ENCODE results near the gene GPT2.
A peak's percentile ranks its signal among the peaks of the same experiment; 100 is the strongest.
"Not testable (repeated sequence)": the region's sequence is repeated elsewhere in the genome, so short reads cannot be mapped to it uniquely, and the experiment has no call there.

The GPT2 gene

DNA sequence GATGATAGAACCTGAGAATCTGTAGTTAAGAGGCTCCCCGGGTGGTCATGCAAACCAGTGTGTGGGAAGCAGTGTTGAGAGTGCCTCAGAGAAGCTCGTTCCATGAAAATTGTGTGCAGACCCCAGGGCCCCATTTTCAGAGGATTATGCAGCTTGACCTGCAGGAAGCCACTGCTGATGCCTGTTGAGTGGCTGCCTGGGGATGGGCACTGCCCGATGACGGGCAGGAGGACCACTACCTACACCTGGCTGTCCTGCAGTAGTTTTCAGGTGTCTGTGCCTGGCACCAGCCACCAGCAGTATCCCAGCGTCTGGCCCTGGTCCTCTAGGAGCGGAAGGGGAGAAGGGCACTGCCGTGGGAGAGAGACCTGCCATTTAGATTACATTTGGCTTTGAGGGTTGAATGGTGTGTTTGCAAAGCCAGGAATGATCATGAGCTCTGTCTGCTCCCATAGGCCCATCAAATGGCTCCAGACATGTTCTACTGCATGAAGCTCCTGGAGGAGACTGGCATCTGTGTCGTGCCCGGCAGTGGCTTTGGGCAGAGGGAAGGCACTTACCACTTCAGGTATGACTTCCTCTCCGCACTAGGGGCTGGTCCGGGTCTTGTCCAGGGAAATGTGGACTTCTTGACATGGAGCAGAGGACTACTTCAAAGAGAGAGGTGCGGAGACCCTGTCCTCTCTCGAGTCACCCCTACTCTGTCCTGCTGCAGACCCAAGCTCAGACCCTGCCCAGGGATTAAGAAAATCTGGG is 42.5 kb downstream of the GPT2 start:
- no peak for DNase-seq

DNA sequence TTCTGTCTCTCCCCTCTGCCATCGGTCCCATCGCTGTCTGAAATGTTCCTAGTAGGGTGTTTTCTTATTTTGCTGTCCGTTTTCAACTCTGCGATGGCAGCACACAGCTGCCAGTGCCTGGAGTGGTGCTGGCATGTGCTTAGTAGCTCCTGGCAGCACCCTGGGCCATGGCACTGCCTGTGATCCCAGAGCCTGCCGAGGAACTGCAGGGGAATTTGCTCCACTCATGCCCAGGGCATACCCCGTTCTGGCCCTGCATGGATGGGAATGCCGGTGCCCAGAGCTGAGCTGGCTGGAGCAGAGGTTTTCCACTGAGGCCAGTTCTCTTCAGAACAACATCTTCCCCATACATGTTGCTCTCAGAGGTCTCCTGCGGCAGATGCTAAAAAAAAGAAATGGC is 43.1 kb downstream of the GPT2 start:
- DNase-seq = no peak

GRCh38 chr16:46928811-46929210 is 44.6 kb downstream of the GPT2 start:
- DNase-seq = no peak

DNA sequence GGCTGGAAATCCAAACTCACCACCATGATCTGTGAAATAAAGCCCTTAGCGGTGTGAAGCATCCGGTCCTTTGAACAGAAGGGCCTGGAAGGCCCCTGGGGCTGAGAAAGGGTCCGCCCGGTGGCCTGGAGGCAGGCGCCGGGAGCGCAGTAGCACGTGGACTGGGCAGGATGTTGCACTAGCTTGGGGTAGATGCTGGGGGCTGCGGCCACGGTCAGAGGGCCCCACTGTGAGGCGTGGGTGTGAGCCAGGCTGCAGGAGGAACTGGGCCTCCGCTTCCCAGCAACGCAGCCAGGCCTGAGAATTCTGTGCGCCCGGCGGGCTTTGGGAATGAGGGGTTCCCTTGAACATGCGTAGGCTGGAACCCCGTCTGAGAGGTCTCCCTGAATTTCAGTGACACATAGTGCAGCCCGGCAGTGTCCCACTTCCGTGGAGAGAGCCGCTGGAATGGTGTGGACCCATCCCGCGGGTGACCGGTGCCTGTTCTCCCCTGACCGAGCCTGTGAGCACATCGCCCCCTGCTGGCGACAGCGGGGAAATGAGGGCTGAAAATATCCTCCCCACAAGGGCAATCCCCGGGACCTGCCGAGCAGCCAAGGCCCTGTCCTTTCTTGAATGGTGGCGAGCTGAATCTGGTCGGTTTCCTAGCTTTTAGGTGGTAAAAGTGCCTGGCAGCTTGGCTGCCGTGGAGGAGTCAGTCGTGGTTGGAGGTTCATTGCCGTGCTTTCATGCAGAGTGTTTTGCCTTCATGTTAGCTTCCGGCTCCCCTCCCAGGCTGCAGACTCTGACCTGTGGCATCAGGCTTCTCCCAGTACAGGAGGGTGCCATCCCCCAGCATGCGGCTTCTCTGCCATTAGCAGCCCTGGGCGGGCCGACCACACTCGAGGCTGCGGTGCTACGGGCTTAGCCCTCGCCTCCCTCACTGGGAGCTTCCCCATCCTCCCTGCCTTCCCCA is 45.5 kb downstream of the GPT2 start:
- DNase-seq = no peak

DNA sequence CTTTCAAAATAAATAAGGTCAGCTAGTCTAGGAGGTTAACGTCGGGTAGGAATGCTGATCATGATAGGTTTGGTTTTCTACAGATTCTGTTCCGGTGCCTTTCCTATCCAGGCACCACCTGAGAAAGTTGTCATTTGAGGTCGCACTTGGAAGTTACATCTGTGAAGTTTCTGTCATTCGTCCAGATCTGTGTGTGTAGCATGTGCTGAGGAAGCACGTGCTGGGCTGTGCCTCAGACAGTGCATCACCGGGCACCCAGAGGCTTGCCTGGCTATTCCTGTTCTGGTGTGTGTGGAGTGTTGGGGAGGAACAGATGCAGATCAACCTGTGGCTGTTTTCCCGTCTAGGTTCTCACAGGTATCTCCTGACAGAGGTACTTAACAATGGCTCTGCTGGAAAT is 46.7 kb downstream of the GPT2 start:
- DNase-seq = no peak

DNA sequence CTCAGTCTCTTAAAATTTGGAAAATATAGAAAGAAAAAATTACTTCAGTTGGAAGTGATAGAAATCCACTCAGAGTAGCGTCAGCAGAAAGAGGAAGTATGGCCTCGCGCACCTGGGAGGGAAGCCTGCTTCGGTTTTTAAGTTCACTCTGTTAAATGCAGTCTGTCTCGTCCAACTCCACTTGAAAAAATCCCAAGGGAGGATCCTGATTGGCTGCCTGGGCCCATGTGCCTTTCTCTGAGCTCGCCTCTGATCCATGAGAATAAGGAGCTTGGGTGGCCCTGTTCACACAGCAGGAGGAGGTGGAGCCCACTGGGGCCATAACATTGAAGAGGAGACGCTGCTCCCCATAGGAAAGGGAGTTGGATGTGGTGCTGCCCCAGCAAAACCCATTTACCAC is 48.6 kb downstream of the GPT2 start:
- no peak for DNase-seq

DNA sequence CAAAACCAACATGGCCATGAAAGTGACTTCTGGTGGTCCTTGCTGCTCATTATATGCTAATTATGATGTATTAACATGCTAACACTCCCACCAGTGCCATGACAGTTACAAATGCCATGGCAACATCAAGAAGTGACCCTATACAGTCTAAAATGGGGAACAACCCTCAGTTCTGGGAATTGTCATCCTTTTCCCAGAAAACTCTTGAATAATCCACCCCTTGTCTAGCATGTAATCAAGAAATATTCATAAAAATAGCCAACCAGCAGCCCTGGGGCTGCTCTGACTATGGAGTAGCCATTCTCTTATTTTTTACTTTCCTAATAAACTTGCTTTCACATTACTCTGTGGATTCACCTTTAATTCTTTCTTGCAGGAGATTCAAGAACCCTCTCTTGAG is 53.4 kb downstream of the GPT2 start:
- no peak for DNase-seq

DNA sequence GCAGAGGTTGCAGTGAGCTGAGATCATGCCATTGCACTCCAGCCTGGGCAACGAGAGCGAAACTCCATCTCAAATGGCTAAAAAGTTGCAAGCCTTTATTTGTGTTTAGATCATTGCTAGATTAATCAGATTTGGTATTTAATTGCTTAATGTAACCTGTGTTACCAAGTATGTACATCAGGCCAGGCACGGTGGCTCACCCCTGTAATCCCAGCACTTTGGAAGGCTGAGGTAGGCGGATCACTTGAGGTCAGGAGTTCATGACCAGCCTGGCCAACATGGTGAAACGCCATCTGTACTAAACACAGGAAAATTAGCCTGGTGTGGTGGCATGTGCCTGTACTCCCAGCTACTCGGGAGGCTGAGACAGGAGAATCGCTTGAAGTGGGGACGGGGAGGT is 60.6 kb downstream of the GPT2 start:
- not testable (repeated sequence) for DNase-seq

GRCh38 chr16:46947900-46948547 is 63.9 kb downstream of the GPT2 start:
- no peak for DNase-seq

DNA sequence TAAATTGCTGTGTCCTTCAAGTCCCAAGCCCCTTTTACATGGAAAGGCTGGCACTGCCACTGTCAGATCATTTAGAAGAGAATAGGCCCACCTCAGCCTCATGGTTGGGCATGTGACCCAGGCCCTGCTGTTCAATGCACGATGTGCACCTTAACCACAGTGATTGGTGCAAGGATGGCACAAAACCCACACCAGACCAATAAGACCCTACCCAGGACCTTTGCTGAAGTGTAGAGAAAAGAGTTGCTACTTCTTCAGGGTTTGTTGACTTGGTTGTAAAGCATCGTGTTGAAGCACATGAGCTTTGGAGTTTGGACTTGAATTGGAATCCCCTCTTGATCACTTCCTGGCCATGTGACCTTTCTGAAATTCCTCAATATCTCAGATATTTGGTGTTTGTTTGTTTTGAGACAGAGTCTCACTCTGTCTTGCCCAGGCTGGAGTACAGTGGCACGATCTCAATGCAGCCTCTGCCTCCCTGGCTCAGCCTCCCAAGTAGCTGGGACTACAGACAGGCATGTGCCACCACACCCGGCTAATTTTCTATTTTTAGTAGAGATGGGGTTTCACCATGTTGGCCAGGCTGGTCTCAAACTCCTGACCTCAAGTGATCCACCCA is 64.5 kb downstream of the GPT2 start:
- no peak for DNase-seq

DNA sequence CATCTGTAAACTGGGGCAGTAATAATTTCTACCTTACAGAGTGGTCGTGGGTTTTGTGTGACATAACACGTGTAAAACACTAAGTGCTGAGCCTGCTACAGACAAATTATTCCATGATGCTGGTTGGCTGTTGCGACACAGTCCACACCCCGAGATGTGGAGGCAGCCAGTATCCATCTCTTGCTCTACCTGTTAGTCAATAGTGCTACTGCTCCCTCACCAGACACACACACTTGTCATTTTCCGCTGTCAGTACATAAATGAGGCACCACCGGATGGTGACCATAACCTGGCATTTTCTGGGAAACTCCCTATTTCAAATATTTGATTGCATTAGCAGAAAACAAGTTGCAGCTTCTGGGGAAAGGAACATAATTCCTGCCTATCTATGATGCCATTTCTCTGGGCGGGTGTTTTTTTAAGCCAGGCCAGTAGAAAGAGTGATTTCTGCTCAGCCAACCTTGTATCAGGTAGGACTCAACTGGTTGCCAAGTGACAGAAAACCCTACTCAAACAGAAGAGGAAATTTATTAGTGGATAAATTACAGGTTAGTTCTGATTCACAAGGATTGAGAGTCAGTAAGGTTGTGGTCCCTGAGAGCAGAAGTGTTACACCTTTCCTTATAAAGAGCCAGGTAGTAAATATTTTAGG is 65.2 kb downstream of the GPT2 start:
- no peak for DNase-seq

DNA sequence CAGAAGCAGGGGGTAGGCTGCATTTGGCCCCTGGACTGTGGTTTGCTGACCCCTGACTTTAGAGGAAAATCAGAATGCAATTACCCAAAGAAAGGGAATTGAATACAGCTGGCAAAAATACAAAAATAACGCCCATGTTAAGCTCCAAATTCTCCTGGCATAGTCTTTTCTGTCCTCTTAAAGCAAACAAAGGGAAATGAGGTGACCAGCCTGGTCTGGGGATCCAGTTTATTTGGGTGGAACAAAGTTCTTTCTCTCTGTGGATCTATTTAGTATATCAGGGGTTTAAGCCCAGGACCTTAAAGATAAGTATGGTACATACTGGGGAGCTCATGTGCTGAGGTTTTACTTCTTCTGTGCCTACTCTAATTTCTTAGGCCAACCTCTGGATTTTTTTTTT is 65.8 kb downstream of the GPT2 start:
- DNase-seq = no peak

GRCh38 chr16:46954562-46954961 is 70.4 kb downstream of the GPT2 start:
- DNase-seq = no peak

DNA sequence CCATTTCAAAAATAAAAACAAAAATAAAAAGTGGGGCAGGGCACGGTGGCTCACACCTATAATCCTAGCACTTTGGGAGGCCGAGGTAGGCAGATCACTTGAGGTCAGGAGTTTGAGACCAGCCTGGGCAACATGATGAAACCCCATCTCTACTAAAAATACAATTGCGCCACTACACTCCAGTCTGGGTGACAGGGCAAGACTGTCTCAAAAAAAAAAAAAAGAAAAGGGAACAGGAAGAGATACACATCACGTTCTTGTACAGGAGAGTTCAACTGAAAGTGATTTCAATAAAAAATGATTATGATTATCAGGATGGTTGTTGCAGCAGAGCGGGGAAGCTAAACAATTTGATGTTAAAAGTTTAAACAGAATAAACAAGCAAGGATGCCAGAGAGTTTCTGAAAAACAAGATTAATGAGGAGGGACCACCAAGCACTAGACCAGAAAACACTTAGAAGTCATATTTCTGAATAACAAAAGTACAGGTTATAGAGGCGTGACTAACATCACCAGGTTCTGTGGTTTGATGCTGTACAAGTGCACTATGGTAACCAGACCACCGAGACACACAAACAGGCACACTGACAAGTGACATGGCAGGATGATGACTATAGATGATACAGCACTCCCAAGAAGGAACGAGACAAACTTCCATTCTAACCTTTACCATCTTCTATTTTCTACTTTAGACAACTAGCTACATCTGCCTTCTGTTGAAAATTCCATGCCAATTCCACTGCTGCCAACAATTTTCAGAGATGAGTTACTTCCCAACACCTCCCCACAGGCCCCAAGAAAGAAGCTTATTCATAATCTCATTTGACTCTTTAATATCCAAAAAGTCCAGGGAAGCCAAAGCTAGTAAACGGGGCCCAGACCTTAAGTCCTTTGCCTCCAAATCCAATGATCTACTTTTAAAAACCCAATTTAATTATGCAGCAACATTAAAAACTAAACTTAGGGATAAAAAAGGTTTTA is 77.5 kb downstream of the GPT2 start:
- DNase-seq = no peak

GRCh38 chr16:46962629-46963028 is 78.5 kb downstream of the GPT2 start:
- no peak for DNase-seq

DNA sequence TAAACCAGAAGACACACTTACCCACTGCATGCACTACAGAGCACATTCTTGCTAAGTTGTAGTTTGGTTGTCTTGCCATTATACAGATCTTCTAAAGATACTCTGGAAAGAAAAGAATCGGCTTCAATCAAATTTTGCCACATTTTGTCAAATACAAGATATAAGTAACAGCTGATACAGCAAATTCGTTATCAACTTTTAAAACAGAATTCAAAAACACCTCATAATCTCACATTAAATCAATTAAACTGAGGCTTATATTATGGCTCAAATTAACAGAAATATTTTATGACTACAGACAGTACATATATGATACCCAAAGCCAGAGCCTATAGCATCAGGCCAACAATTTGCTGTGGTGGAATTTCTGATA is 83.9 kb downstream of the GPT2 start:
- DNase-seq = no peak

- no peak for DNase-seq
These were observed 85.9 kb downstream of the GPT2 start for GRCh38 chr16:46970089-46970488.

DNA sequence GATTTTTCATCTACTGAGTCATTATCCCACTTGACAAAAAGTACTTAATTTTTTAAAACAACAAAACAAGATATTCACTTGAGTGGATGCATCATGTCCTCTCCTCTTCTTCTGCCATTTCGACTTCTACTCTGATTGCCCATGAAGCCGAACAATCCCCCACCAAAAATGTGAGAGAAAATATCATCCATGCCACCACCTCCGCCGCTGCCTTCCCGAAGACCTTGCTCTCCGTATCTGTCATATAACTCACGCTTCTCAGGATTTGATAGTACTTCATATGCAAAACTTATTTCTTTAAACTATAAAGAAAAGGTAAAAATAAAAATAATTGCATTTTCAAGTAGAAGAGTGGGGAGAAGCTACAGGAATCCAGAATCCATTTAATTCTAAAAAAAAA is 87.1 kb downstream of the GPT2 start:
- no peak for DNase-seq

DNA sequence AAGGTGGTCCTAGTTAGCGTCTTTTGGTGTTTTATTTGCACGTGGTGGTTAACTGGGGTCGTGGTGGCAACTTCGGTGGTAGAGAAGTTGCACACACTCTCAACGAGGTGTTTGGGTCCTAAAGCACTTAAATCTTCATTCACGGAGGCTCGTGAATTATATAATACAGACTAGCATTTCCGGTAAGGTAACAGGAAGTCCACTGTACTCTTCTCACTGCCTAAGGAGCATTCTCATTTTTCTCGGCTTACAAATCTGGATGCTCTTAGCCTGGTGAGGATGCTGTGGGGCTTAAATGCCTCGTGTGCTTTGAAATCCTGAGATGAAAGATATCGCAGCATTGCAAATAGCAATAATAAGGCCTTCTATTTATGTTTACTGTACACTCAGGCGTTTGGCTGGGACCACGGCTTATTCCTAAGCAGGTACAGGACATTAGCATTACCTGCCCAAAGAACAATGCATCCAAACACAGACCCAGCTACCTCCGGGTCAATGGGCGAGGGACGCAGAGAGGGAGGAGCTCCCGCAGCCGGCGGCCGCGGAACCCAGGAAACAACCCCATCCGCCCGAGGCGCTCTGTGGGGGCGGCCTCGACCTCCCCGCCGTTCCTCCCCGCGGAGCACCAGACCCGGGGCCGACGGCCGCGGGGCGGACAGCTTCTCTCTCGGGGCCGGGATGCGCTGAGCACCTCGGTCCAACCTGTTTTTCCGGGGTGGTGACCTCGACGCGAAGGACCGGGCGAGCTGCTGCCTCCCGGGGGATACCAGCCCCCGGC is 88.5 kb downstream of the GPT2 start:
- DNase-seq = no peak

DNA sequence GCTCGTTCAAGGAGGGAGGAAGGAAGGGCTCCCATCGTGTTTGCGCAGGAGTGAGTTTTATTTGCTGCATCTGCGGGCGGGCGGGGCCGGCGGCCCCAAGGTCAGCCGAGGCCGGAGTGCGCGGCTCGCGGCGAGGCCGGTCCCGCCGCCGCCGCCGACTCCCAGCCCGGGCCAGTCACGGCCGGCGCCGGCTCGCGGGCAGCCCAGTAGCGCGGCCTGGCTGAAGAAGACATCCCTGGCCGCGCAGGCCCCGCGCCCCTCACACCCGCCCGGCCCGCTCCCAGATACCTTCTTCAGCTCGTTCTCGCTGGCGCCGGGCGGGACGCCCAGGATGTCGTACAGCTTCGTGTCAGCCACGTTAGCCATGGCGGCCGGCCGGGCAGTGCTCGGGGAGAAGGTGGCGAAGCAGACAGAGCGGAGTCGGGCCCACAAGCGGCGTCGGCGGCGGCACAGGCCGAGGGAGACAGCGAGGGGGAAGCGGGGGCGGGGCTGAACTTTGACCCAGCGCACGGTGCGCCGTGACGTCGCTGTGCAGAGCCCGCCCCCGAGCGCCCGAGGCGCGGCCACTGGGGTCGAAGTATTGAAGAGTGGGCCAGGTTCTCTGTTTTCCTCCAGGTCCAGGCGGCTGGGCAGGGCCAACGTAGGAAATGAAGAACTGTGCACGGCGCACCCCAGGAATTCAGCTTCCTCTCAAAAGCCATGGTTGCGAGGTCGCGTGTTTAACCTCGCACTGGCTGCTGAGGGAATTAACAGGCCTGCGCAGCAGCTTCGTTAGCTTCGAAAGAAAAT is 89.2 kb downstream of the GPT2 start, which contains the start of gene DNAJA2:
DNAJA2 (minus strand) TSS at position 468 of the 789 bp plus-strand sequence; CDS start at position 366, 102 bp downstream.
- peak; percentile 68 for DNase-seq
